Measurements from ENCODE around the gene RAP1GDS1. TPM values are rescaled to one million over a fixed set of nuclear protein-coding genes. Genes with fewer than 3 reads are reported as not detected.

The RAP1GDS1 gene
- total and polyA plus RNA-seq, 2 of the 13 experiments (the other 11 are each of a cell fraction or from before 2014, with no cell fraction given): 19.3 to 42.5 TPM

GRCh38 chr4:98289375-98289774 is 28.2 kb downstream of the RAP1GDS1 start:
- H3K27me3 ChIP-seq (ENCODE audit: control insufficient read depth in 1 of 2, insufficient read depth in 2 of 2, low read length in 2 of 2): no peaks in the 10 kb centered on the region
- no peak for FAIRE-seq
- WGBS (ENCODE audit: low lambda C conversion rate): 93% methylated on average over 1 of the region's 1 CpG
- no peak for DNase-seq (ENCODE audit: low spot score)
- H3K4me3 ChIP-seq (replicated peaks in 1 of 3; ENCODE audit: insufficient read depth in 1 of 3, low read depth in 2 of 3, low read length in 3 of 3): no peak overlapping the region
- H3K36me3 ChIP-seq (replicated peaks in 1 of 2; ENCODE audit: control insufficient read depth in 1 of 2, insufficient read depth in 2 of 2, low read length in 2 of 2): no peaks in the 10 kb centered on the region
- intact Hi-C loops (cut with micrococcal nuclease; ENCODE audit: unreplicated experiment) (no loop called here), in situ Hi-C loops (cut with HindIII; ENCODE audit: extremely low pct_ligation_motif_present, low pct_unique_long_range_greater_than_20kb) (no loop called here)
- no peak overlapping the region for H3K4me2 ChIP-seq (ENCODE audit: low read depth, low read length)
- peaks cover 17% of the 10 kb centered on the region for H3K79me2 ChIP-seq (ENCODE audit: insufficient read depth, low read length)
- H3K4me1 ChIP-seq (ENCODE audit: insufficient read depth, low read length): peaks cover 7% of the 10 kb centered on the region
- H3K9ac ChIP-seq (ENCODE audit: insufficient read depth, low read depth, low read length): no peak overlapping the region
- CTCF ChIA-PET (ENCODE audit: low intra/inter-chr PET ratio, low total read pairs): no interaction called here
- BruUV-seq (replicated peaks): no TSS peak
- H4K20me1 ChIP-seq (ENCODE audit: insufficient read depth, low read length): no peaks in the 10 kb centered on the region
- POLR2A ChIA-PET: no interaction called here
- ATAC-seq: no peak
- H2AFZ ChIP-seq (ENCODE audit: low read length): no peak overlapping the region
- H3K27ac ChIP-seq (ENCODE audit: extremely low read length, insufficient read depth, low read length): no peak overlapping the region
- no peaks in the 10 kb centered on the region for H3K9me3 ChIP-seq (ENCODE audit: low read length)
- no peak for TF ChIP-seq E2F5 (CRISPR knock-in tag; conservative IDR thresholded peaks at IDR 0.05)
- no peak for TF ChIP-seq GABPA (IDR thresholded peaks at IDR 0.05; ENCODE audit: low read depth, low read length)
- no peak for TF ChIP-seq GABPA (CRISPR knock-in tag; IDR thresholded peaks at IDR 0.05; ENCODE audit: low read depth)
- TF ChIP-seq PLRG1 (conservative IDR thresholded peaks at IDR 0.05): no peak
- no peak for TF ChIP-seq GFI1 (CRISPR knock-in tag; IDR thresholded peaks at IDR 0.05; ENCODE audit: borderline replicate concordance)
- TF ChIP-seq, protein P1, sequence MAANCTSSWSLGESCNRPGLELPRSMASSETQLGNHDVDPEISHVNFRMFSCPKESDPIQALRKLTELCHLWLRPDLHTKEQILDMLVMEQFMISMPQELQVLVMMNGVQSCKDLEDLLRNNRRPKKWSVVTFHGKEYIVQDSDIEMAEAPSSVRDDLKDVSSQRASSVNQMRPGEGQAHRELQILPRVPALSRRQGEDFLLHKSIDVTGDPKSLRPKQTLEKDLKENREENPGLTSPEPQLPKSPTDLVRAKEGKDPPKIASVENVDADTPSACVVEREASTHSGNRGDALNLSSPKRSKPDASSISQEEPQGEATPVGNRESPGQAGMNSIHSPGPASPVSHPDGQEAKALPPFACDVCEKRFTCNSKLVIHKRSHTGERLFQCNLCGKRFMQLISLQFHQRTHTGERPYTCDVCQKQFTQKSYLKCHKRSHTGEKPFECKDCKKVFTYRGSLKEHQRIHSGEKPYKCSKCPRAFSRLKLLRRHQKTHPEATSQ (CRISPR knock-in tag; IDR thresholded peaks at IDR 0.05; ENCODE audit: borderline replicate concordance): no peak
- TF ChIP-seq TCF12 (IDR thresholded peaks at IDR 0.05): no peak
- TF ChIP-seq TCF12 (CRISPR knock-in tag; IDR thresholded peaks at IDR 0.05): no peak

DNA sequence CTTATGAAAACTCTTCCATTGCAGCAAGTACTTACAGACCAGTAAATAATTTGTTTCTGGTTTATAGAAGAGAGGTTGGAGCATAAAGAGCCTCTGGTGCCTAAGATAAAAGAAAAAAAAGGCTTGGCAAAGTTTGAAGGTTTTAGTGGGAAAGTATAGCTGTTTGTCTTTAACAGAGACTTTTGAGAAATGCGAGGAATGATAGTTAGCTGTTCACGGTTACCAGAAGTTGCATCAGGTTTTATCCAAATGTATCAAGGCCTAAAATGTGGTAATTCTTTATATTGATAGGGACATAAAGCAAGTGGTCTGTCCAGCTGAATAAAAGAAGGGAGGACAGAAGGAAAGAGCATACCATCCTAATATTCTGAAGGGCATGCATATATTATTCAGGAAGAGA is 29.3 kb downstream of the RAP1GDS1 start:
- Histone ChIP-seq H3K4me2 (ENCODE audit: low read depth, low read length) (no peak overlapping the region), H3K79me2 (ENCODE audit: insufficient read depth, low read length) (peaks cover 8% of the 10 kb centered on the region), H3K36me3 (replicated peaks in 1 of 2; ENCODE audit: control insufficient read depth in 1 of 2, insufficient read depth in 2 of 2, low read length in 2 of 2) (no peaks in the 10 kb centered on the region), H4K20me1 (ENCODE audit: insufficient read depth, low read length) (no peaks in the 10 kb centered on the region), H3K27ac (ENCODE audit: extremely low read length, insufficient read depth, low read length) (no peak overlapping the region), H3K4me3 (replicated peaks in 1 of 3; ENCODE audit: insufficient read depth in 1 of 3, low read depth in 2 of 3, low read length in 3 of 3) (no peak overlapping the region), H3K4me1 (ENCODE audit: insufficient read depth, low read length) (no peaks in the 10 kb centered on the region), H3K9me3 (ENCODE audit: low read length) (no peaks in the 10 kb centered on the region), H2AFZ (ENCODE audit: low read length) (no peak overlapping the region), H3K9ac (ENCODE audit: insufficient read depth, low read depth, low read length) (no peak overlapping the region), H3K27me3 (ENCODE audit: control insufficient read depth in 1 of 2, insufficient read depth in 2 of 2, low read length in 2 of 2) (no peaks in the 10 kb centered on the region)
- FAIRE-seq (no peak), DNase-seq (ENCODE audit: low spot score) (no peak), ATAC-seq (no peak)
- BruUV-seq (replicated peaks): no TSS peak
- TF ChIP-seq, protein P2, sequence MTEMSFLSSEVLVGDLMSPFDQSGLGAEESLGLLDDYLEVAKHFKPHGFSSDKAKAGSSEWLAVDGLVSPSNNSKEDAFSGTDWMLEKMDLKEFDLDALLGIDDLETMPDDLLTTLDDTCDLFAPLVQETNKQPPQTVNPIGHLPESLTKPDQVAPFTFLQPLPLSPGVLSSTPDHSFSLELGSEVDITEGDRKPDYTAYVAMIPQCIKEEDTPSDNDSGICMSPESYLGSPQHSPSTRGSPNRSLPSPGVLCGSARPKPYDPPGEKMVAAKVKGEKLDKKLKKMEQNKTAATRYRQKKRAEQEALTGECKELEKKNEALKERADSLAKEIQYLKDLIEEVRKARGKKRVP (CRISPR knock-in tag; IDR thresholded peaks at IDR 0.05): 0 out of 4 replicates have a peak, but pooled peaks of 1 of the 2 experiments have one; percentile 13
- TF ChIP-seq SNRNP70 (IDR thresholded peaks at IDR 0.05; ENCODE audit: low read depth, low read length) (no peak), ZNF883 (CRISPR knock-in tag; IDR thresholded peaks at IDR 0.05; ENCODE audit: not compliant biosample characterization) (no peak), KDM6A (CRISPR knock-in tag; IDR thresholded peaks at IDR 0.05; ENCODE audit: low read depth) (no peak), ZNF572 (CRISPR knock-in tag; IDR thresholded peaks at IDR 0.05) (no peak)
- TF ChIP-seq, protein P3, sequence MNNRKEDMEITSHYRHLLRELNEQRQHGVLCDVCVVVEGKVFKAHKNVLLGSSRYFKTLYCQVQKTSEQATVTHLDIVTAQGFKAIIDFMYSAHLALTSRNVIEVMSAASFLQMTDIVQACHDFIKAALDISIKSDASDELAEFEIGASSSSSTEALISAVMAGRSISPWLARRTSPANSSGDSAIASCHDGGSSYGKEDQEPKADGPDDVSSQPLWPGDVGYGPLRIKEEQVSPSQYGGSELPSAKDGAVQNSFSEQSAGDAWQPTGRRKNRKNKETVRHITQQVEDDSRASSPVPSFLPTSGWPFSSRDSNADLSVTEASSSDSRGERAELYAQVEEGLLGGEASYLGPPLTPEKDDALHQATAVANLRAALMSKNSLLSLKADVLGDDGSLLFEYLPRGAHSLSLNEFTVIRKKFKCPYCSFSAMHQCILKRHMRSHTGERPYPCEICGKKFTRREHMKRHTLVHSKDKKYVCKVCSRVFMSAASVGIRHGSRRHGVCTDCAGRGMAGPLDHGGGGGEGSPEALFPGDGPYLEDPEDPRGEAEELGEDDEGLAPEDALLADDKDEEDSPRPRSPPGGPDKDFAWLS (CRISPR knock-in tag; IDR thresholded peaks at IDR 0.05; ENCODE audit: borderline replicate concordance): no peak
- in situ Hi-C loops (cut with HindIII; ENCODE audit: extremely low pct_ligation_motif_present, low pct_unique_long_range_greater_than_20kb): no loop called here
- ChIA-PET CTCF (ENCODE audit: low intra/inter-chr PET ratio, low total read pairs) (no interaction called here), POLR2A (no interaction called here)
- 90% methylated on average over 2 of the region's 2 CpGs for WGBS (ENCODE audit: low lambda C conversion rate)
- intact Hi-C loops (cut with micrococcal nuclease; ENCODE audit: unreplicated experiment): no loop called here

Measured in HepG2 (cell line).